Measurements from ENCODE around the gene GPR183.

- TF ChIP-seq EZH2 (IDR thresholded peaks at IDR 0.05; ENCODE audit: insufficient read depth, poor library complexity, severe bottlenecking) (no peak), EZH2phosphoT487 (IDR thresholded peaks at IDR 0.05; ENCODE audit: insufficient read depth, low read depth) (no peak)
Observed at GRCh38 chr13:99326012-99326411, 18.8 kb upstream of the GPR183 start.

Data from GM23248 (cell line).